Spinal cord (tissue), 10 donors: ENCODE measurements around the gene SFT2D3. TPM values are rescaled to one million over a fixed set of nuclear protein-coding genes. Genes with fewer than 3 reads are reported as not detected.
A peak's percentile ranks its signal among the peaks of the same experiment; 100 is the strongest.

Experiments
- DNase-seq, 6 donors: peaks; one replicate each; pipeline versions ENCODE4 v3.0.0 to v3.0.0-alpha.2; 2013 to 2015; ENCODE audit warnings: low spot score in 6 of 6, low read depth in 4 of 6
- H3K27ac ChIP-seq: one replicate; pipeline ENCODE4 v1.5.1; 2013; ENCODE audit warnings: low read depth, low read length, control low read depth
- H3K27me3 ChIP-seq: one replicate; pipeline ENCODE4 v1.6.1; 2013; ENCODE audit warnings: low read length; ENCODE audit not compliant: control insufficient read depth, insufficient read depth
- H3K36me3 ChIP-seq: one replicate; pipeline ENCODE4 v1.6.1; 2013; ENCODE audit warnings: low read length; ENCODE audit not compliant: control insufficient read depth, insufficient read depth
- H3K4me1 ChIP-seq: one replicate; pipeline ENCODE4 v1.6.1; 2013; ENCODE audit warnings: low read length; ENCODE audit not compliant: control insufficient read depth, insufficient read depth
- H3K4me3 ChIP-seq: one replicate; pipeline ENCODE4 v1.5.1; 2013; ENCODE audit warnings: low read depth, low read length, control low read depth
- H3K9me3 ChIP-seq: one replicate; pipeline ENCODE4 v1.6.1; 2013; ENCODE audit warnings: low read length; ENCODE audit not compliant: control insufficient read depth, insufficient read depth
- WGBS: methylation state at CpG from one replicate; pipeline ENCODE4 v1.1.5; 2013; ENCODE audit warnings: missing lambda C conversion rate; ENCODE audit not compliant: insufficient coverage; 5-methylcytosine and 5-hydroxymethylcytosine counted together
- polyA plus RNA-seq, 2 donors: library from polyadenylated mRNA; unstranded; fragments of 120-200 nt; gene quantifications; one replicate each; pipeline ENCODE4 v1.2.1, GENCODE V29; 2013; ENCODE audit not compliant: insufficient read length in 2 of 2
- total RNA-seq, 2 donors: library from RNA; depleted of rRNA in 1 of 2; stranded (reverse); fragments of 120-200 nt in 1 of 2; fragments of >200 nt in 1 of 2; gene quantifications; one replicate each; pipeline versions ENCODE4 v1.2.3 to v1.2.4, GENCODE V29; 2013 to 2014
- donor health status: healthy.

The SFT2D3 gene
- total and polyA plus RNA-seq, 4 donors = 6.5 to 9.8 TPM; not detected in 2

DNA sequence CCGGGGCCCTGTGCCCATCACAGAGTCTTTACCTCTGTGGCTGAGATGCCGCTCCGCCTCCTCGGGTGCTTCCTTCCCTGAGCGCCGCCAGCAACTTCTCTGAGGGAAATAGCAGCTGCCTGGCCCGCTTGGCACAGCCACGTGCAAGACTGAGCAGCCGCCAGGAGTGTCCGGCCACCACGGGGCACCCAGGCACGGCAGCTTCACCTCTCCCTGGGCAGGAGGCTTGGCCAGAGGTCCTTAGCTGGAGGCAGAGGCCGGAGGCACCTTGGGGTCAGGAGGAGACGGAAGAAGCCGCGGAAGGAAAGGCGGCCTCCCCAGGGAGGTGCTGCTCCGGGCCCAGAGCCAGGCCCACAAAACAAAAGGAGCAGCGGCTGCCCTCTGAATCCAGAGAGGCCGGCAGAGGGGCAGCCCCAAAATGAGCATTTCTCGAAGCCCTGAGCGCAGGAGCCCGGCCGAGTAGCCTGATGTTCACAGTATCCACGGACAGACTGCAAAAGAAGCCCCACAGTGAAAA, 20.0 kb upstream of the SFT2D3 start:
- peaks cover 18% of the 10 kb centered on the region for H3K4me1 ChIP-seq
- H3K36me3 ChIP-seq = peaks cover 2% of the 10 kb centered on the region
- H3K27me3 ChIP-seq = peaks cover 5% of the 10 kb centered on the region
- H3K9me3 ChIP-seq = no peaks in the 10 kb centered on the region
- peak overlapping the region; percentile 20 for H3K4me3 ChIP-seq
- peak overlapping the region; percentile 6 for H3K27ac ChIP-seq
- peak in 2 of 6 donors; percentile 47 to 59 for DNase-seq
- WGBS = 12% methylated on average over 25 of the region's 25 CpGs

DNA sequence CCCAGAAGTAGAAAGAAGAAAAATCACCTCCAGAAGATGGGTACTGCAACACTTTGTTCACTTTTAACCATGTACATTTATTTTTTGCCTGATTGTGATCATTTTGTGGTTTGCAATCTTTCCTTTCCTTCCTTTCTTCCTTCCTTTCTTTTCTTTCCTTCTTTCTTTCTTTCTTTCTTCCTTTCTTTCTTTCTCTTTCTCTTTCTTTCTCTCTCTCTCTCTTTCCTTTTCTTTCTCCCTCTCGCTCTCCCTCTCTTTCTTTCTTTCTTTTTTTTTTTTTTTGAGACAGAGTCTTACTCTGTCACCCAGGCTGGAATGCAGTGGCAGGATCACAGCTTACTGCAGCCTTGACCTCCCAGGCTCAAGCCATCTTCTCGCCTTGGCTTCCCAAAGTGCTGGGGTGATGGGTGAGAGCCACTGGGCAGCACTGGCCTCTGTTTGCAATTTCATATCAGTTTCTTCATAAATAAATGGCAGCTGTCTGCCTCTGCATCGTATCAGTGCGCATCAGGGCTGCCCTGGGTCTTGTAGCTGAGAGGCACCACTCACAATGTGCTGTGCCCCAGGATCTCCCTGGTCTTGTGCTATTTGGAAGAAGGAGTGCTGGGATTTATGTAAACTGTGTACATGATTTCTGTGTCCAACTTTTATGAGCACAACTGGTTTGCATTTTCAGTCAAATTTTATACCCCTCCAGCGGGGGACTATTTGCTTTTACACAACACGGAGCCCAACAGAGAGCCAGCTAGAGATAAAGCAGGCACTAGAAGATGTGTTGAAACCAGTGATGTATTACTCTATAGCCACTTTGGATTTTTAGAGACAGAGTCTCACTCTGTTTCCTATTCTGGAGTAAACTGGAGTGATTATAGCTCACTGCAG, 19.1 kb upstream of the SFT2D3 start:
- H3K4me1 ChIP-seq = peaks cover 16% of the 10 kb centered on the region
- H3K4me3 ChIP-seq = no peak overlapping the region
- WGBS = 89% methylated on average over 4 of the region's 6 CpGs
- no peak for DNase-seq
- H3K27ac ChIP-seq = no peak overlapping the region
- peaks cover 5% of the 10 kb centered on the region for H3K27me3 ChIP-seq
- H3K36me3 ChIP-seq = peaks cover 2% of the 10 kb centered on the region
- H3K9me3 ChIP-seq = no peaks in the 10 kb centered on the region

DNA sequence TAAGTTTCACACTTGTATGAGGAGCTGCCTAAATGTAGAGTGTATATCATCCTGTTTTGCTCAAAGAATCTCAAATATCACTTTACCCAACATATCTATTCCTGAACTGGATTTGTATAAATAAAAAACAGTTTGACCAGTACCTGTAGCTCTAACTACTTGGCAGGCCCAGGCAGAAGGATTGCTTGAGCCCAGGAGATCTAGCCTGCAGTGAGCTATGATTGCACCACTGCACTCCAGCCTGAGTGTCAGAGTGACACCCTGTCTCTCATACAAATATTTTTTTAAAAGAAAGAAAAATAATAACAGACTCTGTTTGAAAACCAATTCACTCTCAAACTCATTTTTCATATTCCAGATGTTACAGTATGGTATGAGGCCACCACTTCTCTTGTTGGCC, 18.2 kb upstream of the SFT2D3 start:
- Histone ChIP-seq H3K27me3 (peaks cover 5% of the 10 kb centered on the region), H3K27ac (no peak overlapping the region), H3K4me3 (no peak overlapping the region), H3K9me3 (no peaks in the 10 kb centered on the region), H3K36me3 (peaks cover 2% of the 10 kb centered on the region), H3K4me1 (peaks cover 16% of the 10 kb centered on the region)
- DNase-seq = no peak

DNA sequence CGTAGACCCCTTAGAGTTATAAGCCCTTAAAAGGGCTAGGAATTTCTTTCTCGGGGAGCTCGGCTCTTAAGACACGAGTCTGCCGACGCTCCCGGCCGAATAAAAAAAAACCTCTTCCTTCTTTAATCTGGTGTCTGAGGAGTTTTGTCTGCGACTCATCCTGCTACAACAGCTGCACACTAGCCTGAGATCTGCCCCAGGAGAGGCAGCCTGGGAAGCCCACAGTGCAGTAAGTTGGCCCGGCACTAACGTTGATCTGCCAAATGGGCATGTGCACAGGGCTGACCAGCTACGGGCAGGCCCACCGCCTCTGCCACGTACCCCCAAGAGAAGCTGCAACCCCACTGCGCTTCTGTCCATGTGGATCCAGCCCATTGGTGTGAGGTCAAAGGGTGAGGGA, 17.5 kb upstream of the SFT2D3 start:
- no peak for DNase-seq
- Histone ChIP-seq H3K27me3 (peaks cover 5% of the 10 kb centered on the region), H3K9me3 (no peaks in the 10 kb centered on the region), H3K4me1 (peaks cover 16% of the 10 kb centered on the region), H3K27ac (no peak overlapping the region), H3K4me3 (no peak overlapping the region), H3K36me3 (peaks cover 2% of the 10 kb centered on the region)
- 73% methylated on average over 6 of the region's 15 CpGs for WGBS

DNA sequence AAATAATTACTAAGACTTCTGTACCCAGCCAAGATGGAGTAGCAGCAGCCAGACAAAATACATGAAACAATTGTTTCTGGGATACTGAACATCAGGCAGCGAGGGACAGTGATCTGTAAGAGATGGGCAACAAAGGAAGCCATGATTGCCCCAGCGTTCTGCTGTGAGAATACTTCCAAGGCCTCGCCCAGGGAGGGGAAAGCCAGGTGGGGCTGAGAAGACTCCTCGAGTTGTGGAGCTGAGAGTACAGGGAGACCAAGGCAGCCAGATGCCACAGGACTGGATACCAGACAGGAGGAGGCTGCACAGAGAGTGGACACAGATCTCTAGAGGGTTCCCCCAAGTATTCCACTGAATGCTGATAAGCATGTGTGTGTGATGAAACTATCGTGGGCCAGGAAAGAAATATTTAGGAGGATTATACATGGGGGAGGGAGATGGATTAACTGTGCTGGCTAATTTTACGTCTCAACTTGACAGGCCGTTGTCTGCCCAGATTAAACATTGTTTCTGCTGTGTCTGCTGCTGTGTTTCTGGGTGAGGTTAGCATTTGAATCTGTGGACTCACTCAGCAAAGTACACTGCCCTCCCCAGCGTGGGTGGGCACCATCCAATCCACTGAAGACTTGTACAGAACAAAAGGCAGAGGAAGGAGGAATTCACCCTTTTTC, 15.8 kb upstream of the SFT2D3 start:
- peaks cover 15% of the 10 kb centered on the region for H3K4me1 ChIP-seq
- peaks cover 5% of the 10 kb centered on the region for H3K27me3 ChIP-seq
- no peak overlapping the region for H3K4me3 ChIP-seq
- H3K9me3 ChIP-seq = peaks cover 2% of the 10 kb centered on the region
- no peak for DNase-seq
- no peak overlapping the region for H3K27ac ChIP-seq
- 82% methylated on average over 6 of the region's 8 CpGs for WGBS
- peaks cover 2% of the 10 kb centered on the region for H3K36me3 ChIP-seq

DNA sequence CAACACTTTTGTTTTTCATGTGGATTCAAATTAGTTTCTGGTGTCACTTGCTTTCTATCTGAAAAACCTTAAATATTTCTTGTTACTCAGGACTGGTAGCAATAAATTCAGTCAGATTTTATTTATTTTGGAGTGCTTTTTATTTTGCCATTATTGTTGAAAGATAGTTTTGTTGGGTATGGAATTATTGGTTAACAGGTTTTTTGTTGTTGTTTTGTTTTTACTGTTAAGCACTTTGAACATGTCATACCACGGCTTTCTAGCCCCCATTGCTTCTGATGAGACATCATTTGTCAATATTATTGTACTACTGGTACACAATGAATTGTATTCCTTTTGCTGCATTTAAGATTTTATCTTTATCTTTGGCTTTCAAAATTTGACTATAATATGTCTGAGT, 12.9 kb upstream of the SFT2D3 start:
- H3K36me3 ChIP-seq = no peaks in the 10 kb centered on the region
- H3K4me3 ChIP-seq = no peak overlapping the region
- H3K4me1 ChIP-seq = peaks cover 4% of the 10 kb centered on the region
- DNase-seq = no peak
- no peak overlapping the region for H3K27ac ChIP-seq
- no peaks in the 10 kb centered on the region for H3K27me3 ChIP-seq
- WGBS = no CpG with 5 or more reads among the region's 1 CpG
- H3K9me3 ChIP-seq = peaks cover 2% of the 10 kb centered on the region

DNA sequence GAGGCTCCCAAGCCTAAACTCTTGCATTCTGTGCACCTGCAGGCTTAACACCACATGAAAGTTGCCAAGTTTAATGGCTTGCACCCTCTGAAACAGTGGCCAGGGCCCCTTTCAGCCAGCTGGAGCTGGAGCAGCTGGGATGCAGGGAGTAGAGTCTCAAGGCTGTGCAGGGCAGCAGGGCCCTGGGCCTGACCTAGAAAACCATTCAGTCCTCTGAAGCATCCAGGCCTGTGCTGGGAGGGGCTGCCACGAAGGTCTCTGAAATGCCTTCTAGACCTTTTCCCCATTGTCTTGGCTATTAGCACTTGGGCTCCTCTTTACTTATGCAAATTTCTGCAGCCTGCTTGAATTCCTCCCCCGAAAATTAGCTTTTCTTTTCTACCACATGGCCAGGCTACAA, 10.6 kb upstream of the SFT2D3 start:
- H3K27me3 ChIP-seq = no peaks in the 10 kb centered on the region
- H3K4me1 ChIP-seq = no peaks in the 10 kb centered on the region
- no peak overlapping the region for H3K4me3 ChIP-seq
- peaks cover 2% of the 10 kb centered on the region for H3K9me3 ChIP-seq
- DNase-seq = no peak
- no peaks in the 10 kb centered on the region for H3K36me3 ChIP-seq
- WGBS = 81% methylated on average over 2 of the region's 2 CpGs
- H3K27ac ChIP-seq = no peak overlapping the region

DNA sequence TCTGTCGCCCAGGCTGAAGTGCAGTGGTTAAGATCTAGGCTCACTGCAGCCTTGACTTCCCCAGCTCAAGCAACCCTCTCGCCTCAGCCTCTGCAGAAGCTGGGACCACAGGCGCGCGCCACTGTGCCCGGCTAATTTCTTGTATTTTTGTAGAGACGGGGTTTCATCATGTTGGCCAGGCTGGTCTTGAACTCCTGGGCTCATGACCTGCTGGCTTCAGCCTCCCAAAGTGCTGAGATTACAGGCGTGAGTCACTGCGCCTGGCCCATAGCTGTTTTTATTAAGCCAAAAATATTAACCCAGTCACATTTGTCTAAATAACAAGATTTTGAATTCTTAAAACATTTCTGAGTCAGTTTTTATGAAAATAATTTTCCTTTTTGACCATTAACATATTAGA, 6.3 kb upstream of the SFT2D3 start:
- Histone ChIP-seq H3K27ac (no peak overlapping the region), H3K36me3 (peaks cover 5% of the 10 kb centered on the region), H3K27me3 (no peaks in the 10 kb centered on the region), H3K4me3 (no peak overlapping the region), H3K4me1 (peaks cover 4% of the 10 kb centered on the region), H3K9me3 (peaks cover 2% of the 10 kb centered on the region)
- 99% methylated on average over 6 of the region's 9 CpGs for WGBS
- DNase-seq = no peak

DNA sequence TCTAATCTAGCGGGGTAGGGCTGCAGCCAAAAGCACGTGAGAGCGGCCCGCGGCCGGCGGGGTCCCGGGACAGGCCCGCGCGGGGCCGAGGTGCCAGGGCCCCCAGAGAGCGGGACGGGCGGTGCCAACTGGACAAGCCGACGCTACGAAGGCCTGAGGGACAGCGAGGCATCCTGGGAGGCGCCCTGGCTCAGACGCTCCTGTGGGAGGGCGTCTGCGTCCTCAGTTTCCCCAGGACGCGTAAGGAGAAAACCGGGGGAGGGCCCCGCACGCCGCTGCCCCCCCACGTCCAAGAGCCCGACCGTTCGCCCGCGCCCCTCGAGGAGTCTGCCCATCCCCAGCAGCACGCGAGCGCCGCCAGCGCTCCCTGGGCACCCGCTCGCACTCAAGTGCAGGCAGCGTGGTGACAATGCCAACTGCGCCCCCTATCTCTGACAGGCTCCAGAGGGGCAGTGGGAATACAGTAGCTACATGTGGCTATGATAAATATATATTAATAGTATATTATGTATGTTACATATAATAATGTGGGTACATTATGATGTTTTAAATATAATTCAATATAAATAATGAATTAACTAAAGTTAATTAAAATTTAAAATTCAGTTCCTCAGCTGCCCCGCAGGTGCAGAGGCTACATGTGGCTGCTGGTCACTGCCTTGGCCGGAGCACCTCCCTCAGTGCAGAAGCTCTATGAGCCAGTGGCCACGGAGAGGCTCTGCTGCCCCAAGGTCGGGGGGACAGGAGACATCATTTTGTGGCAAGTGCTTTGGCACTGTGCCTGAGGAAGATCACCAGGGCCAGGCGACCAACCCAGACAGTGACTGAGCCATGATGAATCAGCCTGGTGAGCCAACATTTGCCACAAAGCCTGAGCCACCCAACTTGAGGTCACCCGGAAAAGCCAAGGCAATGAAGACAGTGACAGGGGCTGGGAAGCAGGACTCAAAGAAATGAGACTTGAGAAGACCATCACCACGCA, 5.5 kb upstream of the SFT2D3 start:
- 45% methylated on average over 50 of the region's 52 CpGs for WGBS
- no peaks in the 10 kb centered on the region for H3K9me3 ChIP-seq
- H3K27me3 ChIP-seq = no peaks in the 10 kb centered on the region
- peaks cover 5% of the 10 kb centered on the region for H3K36me3 ChIP-seq
- H3K27ac ChIP-seq = no peak overlapping the region
- peaks cover 9% of the 10 kb centered on the region for H3K4me1 ChIP-seq
- H3K4me3 ChIP-seq = no peak overlapping the region
- DNase-seq = peak in 2 of 6 donors; percentile 48 to 59
